Activated CD4-positive, CD25-positive, alpha-beta regulatory T cell treated with anti-CD3 and anti-CD28 coated beads, Interleukin-2, amount 50 U/mL, for 72 hours (primary cell): Measurements from ENCODE around the gene S100A9.
A peak's percentile ranks its signal among the peaks of the same experiment; 100 is the strongest.
"Not testable (repeated sequence)": the region's sequence is repeated elsewhere in the genome, so short reads cannot be mapped to it uniquely, and the experiment has no call there.

ENCODE experiments used
- DNase-seq: peaks from one replicate; pipeline ENCODE4 v3.0.0; 2021

S100A9 gene

DNA sequence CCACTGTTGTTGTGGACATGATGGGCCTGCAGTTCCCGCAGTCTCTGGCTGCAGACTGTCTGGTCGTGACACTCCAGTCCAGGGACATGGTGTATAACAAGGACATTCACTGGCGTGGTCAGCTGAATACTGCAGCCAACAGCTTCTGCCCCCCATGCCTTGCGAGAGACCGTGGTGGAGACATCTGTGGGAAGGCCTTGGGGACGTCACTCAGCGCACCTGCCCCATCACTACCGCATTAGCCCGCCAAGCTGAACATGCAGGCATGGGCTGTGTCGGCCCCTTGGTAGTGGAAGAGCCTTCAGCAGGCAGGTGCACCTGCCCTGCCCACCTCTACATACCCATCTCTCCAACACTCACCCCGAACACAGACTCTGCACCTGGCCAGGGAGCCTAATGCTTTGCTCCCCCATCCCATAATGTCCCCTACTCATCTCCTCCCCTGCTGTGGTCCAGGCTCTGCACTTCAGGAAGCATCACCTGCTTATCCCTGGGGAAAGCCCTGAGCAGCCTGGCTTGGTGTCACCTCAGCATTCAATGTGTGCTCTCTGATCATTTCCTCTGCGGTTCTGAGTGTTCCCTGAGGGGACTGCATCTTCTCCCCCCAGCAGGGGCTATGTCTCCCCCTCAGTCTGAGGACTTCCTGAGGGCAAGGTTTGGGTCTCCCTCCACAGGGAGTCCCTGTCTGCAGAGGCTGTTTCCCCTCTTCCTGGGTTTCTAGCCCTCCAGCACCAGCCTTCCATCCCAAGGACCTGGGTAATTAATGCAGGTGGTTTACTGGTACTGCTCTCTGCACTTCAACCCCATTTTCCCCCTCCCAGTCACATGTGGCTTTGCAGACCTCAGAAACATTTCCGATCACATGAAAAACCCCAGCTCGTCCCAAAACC is 12.2 kb upstream of the S100A9 start:
- DNase-seq, result no peak

DNA sequence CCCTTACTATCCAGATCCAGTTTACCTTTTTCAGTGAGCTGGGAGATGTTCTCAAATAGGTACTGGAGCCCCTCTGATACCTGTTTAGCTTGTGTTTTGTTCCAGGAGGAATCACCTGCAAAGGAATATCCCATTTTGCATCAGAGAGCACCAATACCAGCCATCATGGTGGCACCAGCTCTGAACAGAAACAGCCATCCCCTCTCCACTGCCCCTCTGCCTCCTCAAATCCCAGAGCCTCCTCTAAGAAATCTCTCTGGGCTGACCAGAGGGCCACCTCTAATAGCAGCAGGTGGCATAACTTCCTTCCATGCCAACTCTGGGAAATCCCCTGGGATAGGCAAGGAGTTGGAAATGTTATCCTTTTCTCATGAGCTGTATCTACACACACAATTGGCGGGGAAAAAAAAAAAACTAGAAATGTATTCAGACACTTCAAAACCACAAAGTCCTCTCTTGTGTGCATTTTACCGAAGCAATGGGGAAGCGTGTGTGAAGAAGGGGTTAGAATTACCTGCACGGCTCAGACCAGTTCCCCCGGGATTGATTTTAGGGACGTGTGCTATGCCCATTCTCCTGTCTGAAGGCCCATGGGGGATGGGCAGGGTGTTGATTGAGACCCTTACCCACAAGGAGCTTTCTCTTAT is 11.5 kb upstream of the S100A9 start:
- DNase-seq, result no peak

- DNase-seq, result not testable (repeated sequence)
These were observed 10.6 kb upstream of the S100A9 start for GRCh38 chr1:153347049-153347448.

DNA sequence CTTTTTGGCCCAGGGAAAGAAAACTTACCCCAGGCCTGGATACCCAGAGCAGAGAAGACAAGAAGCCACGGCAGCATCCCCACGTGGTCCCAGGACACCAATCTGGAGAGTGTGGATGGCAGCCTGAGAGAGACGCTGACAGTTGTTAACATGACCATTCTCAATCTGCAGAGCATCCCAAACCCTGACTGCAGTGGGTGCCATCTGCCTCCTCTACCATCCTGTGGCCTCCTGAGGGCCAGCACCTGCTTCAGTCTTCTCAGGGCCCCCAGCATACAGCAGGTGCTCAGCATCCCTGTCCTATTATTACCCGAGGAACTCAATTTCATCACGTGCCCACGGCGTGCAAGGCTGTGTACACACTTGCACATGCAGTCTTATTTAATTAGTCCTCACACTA is 9.8 kb upstream of the S100A9 start:
- DNase-seq, result no peak

- DNase-seq, result no peak
These were observed 8.9 kb upstream of the S100A9 start, which contains the start of gene PGLYRP4 for GRCh38 chr1:153348511-153349362. Gene PGLYRP4 (minus strand): TSS chr1:153348841. CDS start chr1:153347932, 909 bp downstream.

- no peak for DNase-seq
These were observed 8.0 kb upstream of the S100A9 start for GRCh38 chr1:153349363-153350320.

DNA sequence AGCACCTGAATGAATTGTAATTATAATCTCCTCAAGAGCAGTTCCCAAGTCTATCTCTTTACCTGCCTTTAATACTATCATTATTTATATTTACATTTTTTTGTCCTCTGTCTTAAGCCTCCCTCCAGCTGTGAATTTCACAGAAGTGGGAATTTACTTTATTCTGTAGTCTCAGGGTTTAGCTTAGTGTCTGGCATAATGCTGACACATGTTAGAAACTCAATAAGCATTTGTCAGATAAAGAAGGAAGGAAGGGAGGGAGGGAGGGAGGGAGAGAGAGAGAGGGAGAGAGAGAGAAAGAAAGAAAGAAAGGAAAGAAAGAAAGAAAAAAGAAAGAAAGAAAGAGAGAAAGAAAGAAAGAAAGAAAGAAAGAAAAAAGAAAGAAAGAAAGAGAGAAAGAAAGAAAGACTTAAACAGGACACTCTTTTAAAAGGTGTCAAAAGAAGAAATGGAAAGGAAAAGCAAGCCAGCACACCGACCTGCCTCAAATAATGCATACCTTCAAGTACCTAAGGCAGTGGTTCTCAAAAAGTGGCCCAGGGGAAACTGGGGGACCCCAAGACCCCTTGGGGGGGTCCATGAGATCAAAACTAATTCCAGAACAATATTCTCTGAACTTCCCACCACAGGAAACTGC is 7.2 kb upstream of the S100A9 start:
- DNase-seq, result no peak

- peak; percentile 63 for DNase-seq
These were observed 5.1 kb upstream of the S100A9 start for GRCh38 chr1:153352523-153352922.

DNA sequence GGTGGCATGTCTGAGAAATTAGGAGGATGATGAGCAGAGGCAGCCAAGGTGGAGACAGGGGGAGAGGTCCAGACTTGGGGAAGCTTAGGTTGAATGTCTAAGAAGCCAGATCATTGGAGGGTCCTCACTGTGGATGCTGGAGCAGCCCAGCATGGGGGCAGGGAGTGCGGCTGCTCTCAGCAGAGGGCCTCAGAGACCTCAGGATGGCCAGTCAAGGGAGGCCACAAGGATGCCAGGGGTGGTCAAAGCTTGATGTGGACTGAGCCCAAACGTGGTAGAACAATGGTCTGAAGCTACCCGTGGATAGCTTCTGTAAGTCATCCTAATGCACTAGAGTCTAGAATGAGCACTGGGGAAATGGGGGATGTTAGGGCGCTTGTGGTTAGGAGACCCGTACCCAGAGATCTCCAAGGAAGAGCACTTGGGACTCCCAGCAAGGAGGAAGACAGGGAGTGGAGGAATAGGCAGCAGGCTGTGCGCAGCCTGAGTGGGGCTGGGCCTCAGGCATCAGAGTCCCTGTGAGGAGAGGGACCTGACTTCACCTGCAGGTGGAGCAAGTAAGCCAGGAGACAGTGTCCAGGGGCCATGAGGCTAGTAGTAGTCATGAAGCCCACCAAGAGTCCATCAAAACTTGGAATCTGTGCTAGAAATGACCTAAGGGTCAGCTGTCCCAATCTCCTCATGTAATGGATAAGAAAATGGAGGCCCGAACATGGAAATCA is 4.3 kb upstream of the S100A9 start:
- no peak for DNase-seq

- DNase-seq, result no peak
These were observed 3.0 kb upstream of the S100A9 start for GRCh38 chr1:153354515-153355193.

GRCh38 chr1:153355445-153356071 is 2.1 kb upstream of the S100A9 start:
- DNase-seq, result no peak

DNA sequence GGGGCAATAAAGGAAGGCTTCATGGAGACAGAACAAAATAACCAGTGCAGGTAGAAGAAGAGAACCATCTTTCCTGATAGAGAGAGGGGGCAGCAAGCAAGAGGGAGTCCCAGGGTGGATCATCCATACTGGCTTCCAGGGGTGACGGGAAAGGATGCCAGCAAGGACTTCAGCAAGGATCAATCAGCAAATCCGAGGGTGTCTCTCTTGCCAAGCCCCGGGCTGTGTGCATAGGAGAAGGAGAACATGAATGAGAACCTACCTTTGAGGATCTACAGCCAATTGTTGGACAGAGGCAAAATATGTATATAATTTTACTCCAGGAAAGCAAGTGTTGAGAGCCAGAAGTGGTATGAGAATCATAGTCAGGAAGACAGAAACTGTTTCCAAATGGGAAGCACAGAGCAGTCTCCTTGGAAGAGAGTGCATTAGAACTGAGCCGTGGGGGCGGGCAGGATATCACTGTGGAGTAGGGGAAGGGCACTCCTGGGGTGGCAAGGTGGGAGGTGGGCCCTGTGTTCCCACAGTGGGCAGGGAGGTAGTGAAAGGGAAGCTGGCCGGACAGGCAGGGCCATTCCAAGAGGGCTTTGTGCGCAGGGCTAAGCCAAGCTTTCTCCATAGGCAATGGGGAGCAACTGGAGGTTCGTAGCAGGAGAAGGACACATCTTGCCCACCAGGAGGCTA is 1.1 kb upstream of the S100A9 start:
- no peak for DNase-seq

DNA sequence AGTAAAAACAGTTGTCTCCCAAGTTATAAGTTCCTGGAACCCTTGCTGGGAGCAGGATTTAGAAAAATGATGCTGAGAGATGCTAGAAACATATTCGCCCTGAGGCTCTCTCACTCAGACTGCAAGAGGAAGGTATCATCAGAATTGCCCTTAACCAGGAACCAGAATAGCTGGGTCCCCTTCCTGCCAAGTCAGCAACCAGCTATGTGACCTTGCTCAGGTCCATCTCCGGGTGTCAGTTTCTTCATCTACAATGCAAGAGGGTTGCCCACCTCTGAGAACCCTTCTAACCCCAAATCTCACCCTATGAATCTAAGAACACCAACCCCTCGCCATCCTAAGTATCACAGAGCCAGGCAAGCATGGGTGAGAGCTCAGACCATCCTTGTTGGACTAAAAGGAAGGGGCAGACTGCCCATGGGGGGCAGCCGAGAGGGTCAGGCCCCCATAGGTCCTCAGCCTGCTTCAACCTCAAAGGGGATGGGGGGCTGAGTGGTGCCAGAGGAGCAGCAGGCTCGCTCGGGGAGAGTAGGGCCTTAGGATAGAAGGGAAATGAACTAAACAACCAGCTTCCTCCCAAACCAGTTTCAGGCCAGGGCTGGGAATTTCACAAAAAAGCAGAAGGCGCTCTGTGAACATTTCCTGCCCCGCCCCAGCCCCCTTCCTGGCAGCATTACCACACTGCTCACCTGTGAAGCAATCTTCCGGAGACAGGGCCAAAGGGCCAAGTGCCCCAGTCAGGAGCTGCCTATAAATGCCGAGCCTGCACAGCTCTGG is 390 bp upstream of the S100A9 start:
- DNase-seq, result no peak

GRCh38 chr1:153358691-153358975 is 979 bp downstream of the S100A9 start:
- no peak for DNase-seq

DNA sequence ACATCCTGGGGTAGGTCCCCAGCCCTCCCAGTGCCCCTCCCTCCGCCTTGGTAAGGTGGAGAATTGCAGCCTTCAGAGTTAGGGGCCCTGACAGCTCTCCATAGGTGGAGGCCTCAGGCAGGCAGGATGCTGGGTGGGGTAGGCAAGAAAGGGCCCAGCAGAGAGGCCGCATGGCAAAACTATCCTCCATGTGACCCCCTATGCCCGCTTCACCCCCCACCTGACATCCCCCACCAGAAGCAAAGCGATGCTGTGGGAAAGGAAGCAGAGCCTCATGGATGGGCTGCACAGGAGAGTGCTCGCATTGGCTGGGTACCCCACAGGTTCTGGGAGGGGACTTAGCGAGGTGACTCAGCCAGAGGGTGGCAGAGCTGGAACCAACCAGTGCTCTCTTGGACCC is 1.6 kb downstream of the S100A9 start:
- DNase-seq, result no peak

- no peak for DNase-seq
These were observed 2.5 kb downstream of the S100A9 start for GRCh38 chr1:153360190-153360589.

DNA sequence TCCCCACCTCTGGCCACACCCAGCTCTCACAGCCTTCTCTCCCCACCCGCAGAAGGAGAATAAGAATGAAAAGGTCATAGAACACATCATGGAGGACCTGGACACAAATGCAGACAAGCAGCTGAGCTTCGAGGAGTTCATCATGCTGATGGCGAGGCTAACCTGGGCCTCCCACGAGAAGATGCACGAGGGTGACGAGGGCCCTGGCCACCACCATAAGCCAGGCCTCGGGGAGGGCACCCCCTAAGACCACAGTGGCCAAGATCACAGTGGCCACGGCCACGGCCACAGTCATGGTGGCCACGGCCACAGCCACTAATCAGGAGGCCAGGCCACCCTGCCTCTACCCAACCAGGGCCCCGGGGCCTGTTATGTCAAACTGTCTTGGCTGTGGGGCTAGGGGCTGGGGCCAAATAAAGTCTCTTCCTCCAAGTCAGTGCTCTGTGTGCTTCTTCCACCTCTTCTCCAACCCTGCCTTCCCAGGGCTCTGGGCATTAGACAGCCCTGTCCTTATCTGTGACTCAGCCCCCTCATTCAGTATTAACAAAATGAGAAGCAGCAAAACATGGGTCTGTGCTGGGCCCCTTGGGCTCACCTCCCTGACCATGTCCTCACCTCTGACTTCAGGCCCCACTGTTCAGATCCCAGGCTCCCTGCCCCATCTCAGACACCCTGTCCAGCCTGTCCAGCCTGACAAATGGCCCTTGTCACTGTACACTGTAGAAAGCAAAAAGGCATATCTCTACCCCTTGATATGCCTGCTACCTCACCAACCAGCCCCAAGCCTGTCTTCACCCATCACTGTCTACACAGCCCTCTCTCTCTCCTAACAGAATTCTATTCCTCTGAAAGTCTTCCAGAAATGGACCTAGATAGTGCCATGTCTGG is 3.2 kb downstream of the S100A9 start:
- no peak for DNase-seq
